ENCODE data around the gene PTCD1.
A peak's percentile ranks its signal among the peaks of the same experiment; 100 is the strongest.

The PTCD1 gene

GRCh38 chr7:99379043-99379577 lies 59.5 kb downstream of the PTCD1 start:
- H3K27ac ChIP-seq = no peak overlapping the region
- no peak for TF ChIP-seq CTCF (conservative IDR thresholded peaks at IDR 0.05)

GRCh38 chr7:99375070-99375807 lies 63.4 kb downstream of the PTCD1 start:
- TF ChIP-seq CTCF (conservative IDR thresholded peaks at IDR 0.05) = no peak
- peak overlapping the region; percentile 76 for H3K27ac ChIP-seq

- H3K27ac ChIP-seq = peak within 1 kb of the TSS; percentile 76
- TF ChIP-seq CTCF (conservative IDR thresholded peaks at IDR 0.05) = no peak
These were observed 64.2 kb downstream of the PTCD1 start, which contains the start of gene ARPC1B for GRCh38 chr7:99374111-99375064. TSS of gene ARPC1B (plus strand) at chr7:99374730. CDS start at chr7:99385715, 10,985 bp downstream.

- no peak for TF ChIP-seq CTCF (conservative IDR thresholded peaks at IDR 0.05)
- H3K27ac ChIP-seq = peak overlapping the region; percentile 76
These were observed 65.2 kb downstream of the PTCD1 start for GRCh38 chr7:99373091-99374066.

GRCh38 chr7:99372275-99373090 lies 66.1 kb downstream of the PTCD1 start:
- no peak overlapping the region for H3K27ac ChIP-seq
- no peak for TF ChIP-seq CTCF (conservative IDR thresholded peaks at IDR 0.05)

- TF ChIP-seq CTCF (conservative IDR thresholded peaks at IDR 0.05) = no peak
- H3K27ac ChIP-seq = no peak overlapping the region
These were observed 67.2 kb downstream of the PTCD1 start for GRCh38 chr7:99371376-99371920.

All from VCaP (cell line).